Prostate gland (tissue), 2 donors: ENCODE measurements around the gene MAP4K3.
"Not testable (repeated sequence)": the region's sequence is repeated elsewhere in the genome, so short reads cannot be mapped to it uniquely, and the experiment has no call there.

ENCODE experiments used
- CTCF ChIP-seq, 4 experiments: fragments of 200-600 bp in 2 of 4; fragments of 450-650 bp in 2 of 4; sonication (generic) in 2 of 4; IDR thresholded peaks; 1 replicate in 3 of 4; 2 replicates in 1 of 4; pipeline ENCODE4 v1.5.1; 2016 to 2019; ENCODE audit warnings: antibody characterized with exemption in 4 of 4, mild to moderate bottlenecking in 2 of 4, moderate library complexity in 2 of 4
- POLR2A ChIP-seq: fragments of 450-650 bp; IDR thresholded peaks from one replicate; pipeline ENCODE4 v1.6.1; 2016; ENCODE audit warnings: antibody characterized with exemption, mild to moderate bottlenecking

GRCh38 chr2:39244963-39245625 lies 192.0 kb downstream of the MAP4K3 start:
- TF ChIP-seq POLR2A; CTCF (IDR thresholded peaks at IDR 0.05): not testable (repeated sequence)
